Natural killer cell treated with Interleukin-12 subunit alpha and Interleukin-12 subunit beta and Interleukin-15 and Interleukin-18, amount 100 ng/mL, for 72 hours (primary cell): ENCODE measurements around the gene RAB10. TPM values are rescaled to one million over a fixed set of nuclear protein-coding genes. Genes with fewer than 3 reads are reported as not detected.
"Not testable (repeated sequence)": the region's sequence is repeated elsewhere in the genome, so short reads cannot be mapped to it uniquely, and the experiment has no call there.

Experiments used
- ATAC-seq, 2 donors: fragments of 150-1000 bp; cut with Tn5 transposase in 1 of 2; sonication (Bioruptor Pico), chemical (Tn5 transposase) in 1 of 2; 2 replicates each; pipeline ENCODE4 v1.10.0; 2021
- DNase-seq: peaks from one replicate; pipeline ENCODE4 v3.0.0; 2022; ENCODE audit warnings: low spot score
- H3K27ac Mint-ChIP-seq, 2 donors: 1 replicate in 1 of 2; 2 replicates in 1 of 2; pipeline ENCODE4 v1.8.0; 2022; ENCODE audit warnings: mixed read lengths in 2 of 2, mild to moderate bottlenecking in 1 of 2, moderate library complexity in 1 of 2
- H3K27me3 Mint-ChIP-seq, 2 donors: 1 replicate in 1 of 2; 2 replicates in 1 of 2; pipeline ENCODE4 v1.8.0; 2022; ENCODE audit warnings: mixed read lengths in 2 of 2
- H3K36me3 Mint-ChIP-seq: one replicate; pipeline ENCODE4 v1.8.0; 2022; ENCODE audit warnings: mixed read lengths
- H3K4me1 Mint-ChIP-seq, 2 donors: 1 replicate in 1 of 2; 2 replicates in 1 of 2; pipeline ENCODE4 v1.8.0; 2022; ENCODE audit warnings: low read depth in 2 of 2, mixed read lengths in 2 of 2, mild to moderate bottlenecking in 1 of 2
- H3K4me3 Mint-ChIP-seq: one replicate; pipeline ENCODE4 v1.8.0; 2022; ENCODE audit warnings: mixed read lengths
- H3K9me3 Mint-ChIP-seq: 2 replicates; pipeline ENCODE4 v1.8.0; 2022; ENCODE audit warnings: mixed read lengths
- total RNA-seq, 2 donors: library from RNA; stranded (reverse); gene quantifications; one replicate each; pipeline ENCODE4 v1.2.3, GENCODE V29; 2022

RAB10 gene
- total RNA-seq, 2 donors from 2014 or later = 92.2 to 126 TPM

DNA sequence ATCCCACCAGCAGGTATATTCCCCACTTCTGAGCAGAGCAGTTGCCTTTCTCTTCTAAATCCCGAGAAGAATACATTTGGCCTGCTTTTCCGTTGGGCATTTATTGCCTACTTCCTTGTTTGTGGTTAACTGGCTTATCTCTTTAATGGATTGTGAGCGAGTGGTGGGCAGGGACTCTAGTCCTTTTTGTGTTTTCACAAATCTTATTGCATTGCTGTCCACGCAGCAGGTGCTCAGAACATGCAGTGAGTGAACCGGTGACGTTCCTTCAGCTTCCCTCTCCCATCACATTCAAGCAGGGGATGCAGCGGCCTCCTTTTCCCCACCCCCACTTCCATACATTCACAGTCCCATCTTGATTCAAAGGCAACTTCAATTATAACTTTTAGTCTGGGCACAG is 110.1 kb downstream of the RAB10 start:
- DNase-seq (no peak), ATAC-seq (no peak)
- H3K4me1 Mint-ChIP-seq = peaks cover 3 to 10% of the 10 kb centered on the region in 2 donors
- H3K36me3 Mint-ChIP-seq = no peaks in the 10 kb centered on the region
- H3K27me3 Mint-ChIP-seq = peaks cover 2 to 8% of the 10 kb centered on the region in 2 donors
- H3K27ac Mint-ChIP-seq = no peak overlapping the region
- no peak overlapping the region for H3K4me3 Mint-ChIP-seq
- H3K9me3 Mint-ChIP-seq = no peaks in the 10 kb centered on the region

DNA sequence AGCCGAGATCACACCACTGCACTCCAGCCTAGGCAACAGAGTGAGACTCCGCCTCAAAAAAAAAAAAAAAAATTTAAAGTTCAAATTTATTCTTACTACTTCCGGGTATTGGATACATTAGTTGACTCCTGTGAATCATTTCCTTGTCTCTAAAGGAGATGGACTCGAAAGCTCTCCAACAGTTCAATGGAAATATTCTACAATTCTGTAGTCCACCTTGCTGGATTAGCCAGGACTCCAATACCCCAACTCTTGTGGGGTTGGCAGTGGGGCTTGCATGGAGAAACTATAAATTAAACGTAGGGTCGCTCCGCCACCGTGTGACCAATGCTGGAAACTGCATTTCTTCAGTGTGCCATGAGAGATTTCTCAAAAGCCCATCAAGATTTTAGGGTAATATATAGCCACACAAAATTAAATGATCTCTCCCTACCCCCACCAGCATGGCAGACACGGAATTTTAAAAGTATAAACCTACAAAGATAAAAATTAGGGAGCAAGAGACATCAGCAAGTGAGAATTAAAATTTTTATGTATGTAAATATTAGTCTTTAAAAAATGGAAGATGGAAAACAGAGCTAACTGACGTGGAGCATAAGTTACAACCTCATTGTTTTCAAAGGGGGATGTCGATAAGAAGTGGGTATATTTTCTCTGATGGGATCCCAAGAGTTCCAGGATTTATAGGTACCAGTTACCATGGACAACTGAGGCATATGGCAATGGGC is 111.2 kb downstream of the RAB10 start:
- ATAC-seq (peak; percentile 59 to 73), DNase-seq (no peak)
- H3K9me3 Mint-ChIP-seq = no peaks in the 10 kb centered on the region
- peaks cover 3 to 5% of the 10 kb centered on the region in 2 donors for H3K4me1 Mint-ChIP-seq
- no peaks in the 10 kb centered on the region for H3K36me3 Mint-ChIP-seq
- H3K4me3 Mint-ChIP-seq = no peak overlapping the region
- H3K27me3 Mint-ChIP-seq = peaks cover 6 to 11% of the 10 kb centered on the region in 2 donors
- H3K27ac Mint-ChIP-seq = no peak overlapping the region

DNA sequence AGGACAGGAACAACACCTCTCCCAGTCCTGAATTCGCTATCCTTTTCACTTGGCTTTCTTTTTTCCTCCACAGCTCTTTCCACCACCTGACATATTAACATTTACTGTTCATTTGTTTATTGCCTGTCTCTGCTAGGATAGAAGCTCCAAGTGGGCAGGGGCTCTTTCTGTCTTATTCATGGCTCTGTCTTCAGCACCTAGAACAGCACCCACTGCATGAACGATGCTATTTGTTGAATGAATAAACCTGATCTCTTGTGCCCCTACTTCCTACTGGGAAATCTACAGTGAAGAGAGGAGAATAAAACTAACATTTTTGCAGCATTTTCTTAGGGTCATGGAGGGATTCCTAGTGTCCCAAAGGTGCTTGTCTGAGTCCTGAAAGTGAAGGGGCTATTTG is 114.6 kb downstream of the RAB10 start:
- ATAC-seq (no peak), DNase-seq (no peak)
- Mint-ChIP-seq H3K27ac (no peak overlapping the region), H3K9me3 (no peaks in the 10 kb centered on the region), H3K4me1 (peaks cover 3 to 5% of the 10 kb centered on the region in 2 donors), H3K36me3 (no peaks in the 10 kb centered on the region), H3K27me3 (peaks cover 14 to 16% of the 10 kb centered on the region in 2 donors), H3K4me3 (no peak overlapping the region)

DNA sequence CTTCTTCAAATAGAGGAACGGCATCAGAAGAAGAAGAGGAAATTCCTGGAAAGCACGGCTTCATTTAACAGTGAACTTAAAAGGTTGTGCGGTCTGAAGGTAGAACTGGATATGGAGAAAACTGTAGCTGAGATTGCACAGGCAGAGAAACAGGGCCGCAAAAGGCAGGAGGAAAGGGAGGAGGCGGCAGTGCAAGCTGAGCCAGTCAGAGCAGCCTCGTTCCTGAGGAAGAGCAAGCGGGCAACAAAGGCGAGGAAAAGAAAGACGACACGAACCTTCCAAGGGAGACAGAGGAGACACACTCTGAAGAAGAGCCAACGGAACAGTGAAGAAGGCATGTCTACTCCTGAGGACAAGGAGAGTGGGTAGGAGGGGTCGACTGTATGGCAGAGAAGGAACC is 116.4 kb downstream of the RAB10 start:
- no peak for ATAC-seq
- Mint-ChIP-seq H3K27ac (no peak overlapping the region), H3K4me3 (no peak overlapping the region), H3K4me1 (peaks cover under 1 to 2% of the 10 kb centered on the region in 2 donors), H3K9me3 (no peaks in the 10 kb centered on the region), H3K27me3 (peaks cover 15 to 16% of the 10 kb centered on the region in 2 donors), H3K36me3 (no peaks in the 10 kb centered on the region)
- DNase-seq = no peak

DNA sequence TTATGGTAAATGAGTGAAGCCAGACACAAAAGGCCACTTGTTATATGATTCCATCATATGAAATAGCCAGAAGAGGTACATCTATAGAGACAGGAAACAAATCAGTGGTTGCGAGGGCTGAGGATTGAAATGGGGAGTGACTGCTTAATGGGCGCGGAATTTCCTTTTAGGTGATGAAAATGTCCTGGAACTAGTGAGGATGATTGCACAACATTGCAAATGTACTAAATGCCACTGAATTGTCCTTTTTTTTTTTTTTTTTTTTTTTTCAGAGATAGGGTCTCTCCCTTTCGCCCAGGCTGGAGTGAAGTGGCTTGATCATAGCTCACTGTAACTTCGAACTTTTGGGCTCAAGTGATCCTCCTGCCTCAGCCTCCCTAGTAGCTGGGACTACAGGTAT is 123.7 kb downstream of the RAB10 start:
- Mint-ChIP-seq H3K9me3 (no peaks in the 10 kb centered on the region), H3K4me3 (no peak overlapping the region), H3K36me3 (no peaks in the 10 kb centered on the region), H3K4me1 (no peaks in the 10 kb centered on the region), H3K27me3 (peaks cover 0 to 2% of the 10 kb centered on the region in 2 donors), H3K27ac (no peak overlapping the region)
- ATAC-seq (no peak), DNase-seq (no peak)

DNA sequence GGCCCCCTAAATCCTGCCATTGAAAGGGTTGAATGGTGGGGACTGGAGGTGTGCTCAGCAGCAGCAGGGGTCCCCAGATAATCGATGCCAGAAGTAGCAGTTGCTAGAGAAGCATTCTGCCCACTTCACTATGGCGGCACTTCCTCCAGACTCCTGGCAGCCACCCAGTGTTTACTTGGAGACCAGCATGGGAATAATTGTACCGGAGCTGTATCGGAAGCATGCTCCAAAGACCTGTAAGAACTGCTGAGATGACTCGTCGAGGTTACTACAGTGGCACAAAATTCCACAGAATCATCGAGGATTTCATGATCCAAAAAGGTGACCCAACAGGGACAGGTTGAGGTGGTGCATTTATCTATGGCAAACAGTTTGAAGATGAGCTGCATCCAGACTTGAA is 128.0 kb downstream of the RAB10 start:
- Mint-ChIP-seq H3K27me3 (no peaks in the 10 kb centered on the region), H3K9me3 (no peaks in the 10 kb centered on the region), H3K4me3 (no peak overlapping the region), H3K36me3 (no peaks in the 10 kb centered on the region), H3K4me1 (no peaks in the 10 kb centered on the region), H3K27ac (no peak overlapping the region)
- ATAC-seq (no peak), DNase-seq (no peak)

DNA sequence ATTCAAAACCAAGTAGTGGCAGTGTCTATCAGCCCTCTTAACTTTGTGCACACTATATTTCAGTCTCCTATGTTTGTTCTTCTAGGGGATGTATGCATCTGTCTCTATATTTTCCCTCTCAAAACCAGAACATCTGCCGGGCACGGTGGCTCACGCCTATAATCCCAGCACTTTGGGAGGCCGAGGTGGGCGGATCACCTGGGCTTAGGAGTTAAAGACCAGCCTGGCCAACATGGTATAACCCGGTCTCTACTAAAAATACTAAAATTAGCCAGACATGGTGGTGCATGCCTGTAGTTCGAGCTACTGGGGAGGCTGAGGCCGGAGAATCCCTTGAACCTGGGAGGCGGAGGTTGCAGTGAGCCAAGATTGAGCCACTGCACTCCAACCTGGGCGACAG is 129.1 kb downstream of the RAB10 start:
- Mint-ChIP-seq H3K9me3 (no peaks in the 10 kb centered on the region), H3K36me3 (no peaks in the 10 kb centered on the region), H3K27me3 (no peaks in the 10 kb centered on the region), H3K4me3 (no peak overlapping the region), H3K4me1 (no peaks in the 10 kb centered on the region), H3K27ac (no peak overlapping the region)
- DNase-seq = no peak
- ATAC-seq = no peak

DNA sequence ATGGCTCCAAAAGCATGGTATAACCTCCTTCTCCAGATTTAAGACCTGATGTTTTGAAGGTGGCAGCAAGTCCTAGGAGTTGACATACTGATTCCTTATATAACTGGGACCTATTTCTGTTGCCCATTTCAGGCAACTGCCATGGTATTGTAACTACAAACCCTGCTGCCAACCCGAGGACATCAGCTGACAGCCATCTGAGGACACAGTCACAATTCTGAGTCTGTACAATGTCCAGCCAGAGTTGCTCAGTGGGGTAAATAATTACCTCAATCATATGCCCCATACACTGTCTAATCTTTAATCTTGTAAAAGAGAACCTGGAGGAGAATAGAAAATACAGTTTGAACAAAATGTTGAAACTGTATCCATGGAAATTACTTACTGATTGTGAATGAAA is 130.3 kb downstream of the RAB10 start:
- Mint-ChIP-seq H3K4me1 (no peaks in the 10 kb centered on the region), H3K27me3 (peaks cover 0 to under 1% of the 10 kb centered on the region in 2 donors), H3K4me3 (no peak overlapping the region), H3K36me3 (no peaks in the 10 kb centered on the region), H3K27ac (no peak overlapping the region), H3K9me3 (no peaks in the 10 kb centered on the region)
- DNase-seq (no peak), ATAC-seq (no peak)

DNA sequence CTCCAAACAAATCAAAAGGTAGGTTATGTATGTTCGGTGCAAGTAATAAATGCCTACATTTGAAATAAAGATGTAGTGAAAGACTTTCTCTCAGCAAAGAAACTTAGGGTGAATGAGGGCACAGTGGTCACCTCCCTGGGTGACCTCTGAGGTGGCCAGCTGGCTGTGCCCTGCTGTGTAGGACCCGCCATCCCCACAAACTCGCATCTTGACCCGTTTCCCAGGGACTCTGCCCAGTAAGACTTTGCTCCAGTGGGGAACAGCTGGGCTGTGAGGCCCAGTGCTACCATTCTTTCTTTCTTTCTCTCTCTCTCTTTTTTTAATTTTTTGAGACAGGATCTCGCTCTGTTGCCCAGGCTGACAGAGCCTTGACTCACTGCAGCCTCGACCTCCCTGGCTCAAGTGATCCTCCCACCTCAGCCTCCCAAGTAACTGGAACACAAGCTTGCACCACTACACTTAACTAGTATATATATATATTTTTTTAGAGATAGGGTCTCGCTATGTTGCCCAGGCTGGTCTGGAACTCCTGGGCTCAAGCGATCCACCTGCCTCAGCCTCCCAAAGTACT is 130.8 kb downstream of the RAB10 start:
- Mint-ChIP-seq H3K36me3 (no peaks in the 10 kb centered on the region), H3K27ac (no peak overlapping the region), H3K9me3 (no peaks in the 10 kb centered on the region), H3K4me1 (no peaks in the 10 kb centered on the region), H3K27me3 (peaks cover 4% of the 10 kb centered on the region in 2 donors), H3K4me3 (no peak overlapping the region)
- DNase-seq = peak; percentile 1
- ATAC-seq = no peak

DNA sequence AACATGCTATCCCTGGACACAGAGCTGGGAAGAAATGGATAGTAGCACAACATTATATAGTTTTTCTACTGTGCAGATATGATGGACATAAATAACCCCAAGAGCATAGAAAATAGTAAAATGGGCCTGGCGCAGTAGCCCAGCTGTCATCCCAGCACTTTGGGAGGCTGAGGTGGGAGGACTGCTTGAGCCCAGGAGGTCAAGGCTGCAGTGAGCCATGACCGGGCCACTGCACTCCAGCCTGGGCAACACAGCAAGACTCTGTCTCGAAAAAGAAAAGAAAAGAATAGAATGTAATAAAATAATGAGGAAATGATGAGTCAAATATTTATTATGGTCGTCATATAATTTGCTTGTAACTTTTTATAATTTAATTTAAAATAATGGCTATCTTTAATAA is 131.5 kb downstream of the RAB10 start:
- Mint-ChIP-seq H3K27me3 (peaks cover 6 to 7% of the 10 kb centered on the region in 2 donors), H3K4me1 (no peaks in the 10 kb centered on the region), H3K27ac (no peak overlapping the region), H3K9me3 (no peaks in the 10 kb centered on the region), H3K36me3 (no peaks in the 10 kb centered on the region), H3K4me3 (no peak overlapping the region)
- DNase-seq (peak; percentile 37), ATAC-seq (no peak)

DNA sequence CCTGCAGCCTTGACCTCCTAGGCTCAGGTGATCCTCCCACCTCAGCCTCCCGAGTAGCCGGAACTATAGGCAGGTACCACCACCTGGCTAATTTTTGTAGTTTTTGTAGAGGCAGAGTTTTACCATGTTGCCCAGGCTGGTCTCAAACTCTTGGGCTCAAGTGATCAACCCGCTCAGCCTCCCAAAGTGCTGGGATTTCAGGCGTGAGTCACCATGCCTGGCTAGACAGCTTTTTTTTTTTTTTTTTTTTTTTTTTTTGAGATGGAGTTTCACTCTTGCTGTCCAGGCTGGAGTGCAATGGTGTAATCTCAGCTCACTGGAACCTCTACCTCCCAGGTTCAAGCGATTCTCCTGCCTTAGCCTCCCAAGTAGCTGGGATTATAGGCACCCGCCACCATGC is 132.7 kb downstream of the RAB10 start:
- not testable (repeated sequence) for ATAC-seq, H3K4me3 Mint-ChIP-seq, H3K4me1 Mint-ChIP-seq, H3K9me3 Mint-ChIP-seq, H3K27ac Mint-ChIP-seq, H3K36me3 Mint-ChIP-seq, DNase-seq
- peaks cover 8 to 14% of the 10 kb centered on the region in 2 donors for H3K27me3 Mint-ChIP-seq

DNA sequence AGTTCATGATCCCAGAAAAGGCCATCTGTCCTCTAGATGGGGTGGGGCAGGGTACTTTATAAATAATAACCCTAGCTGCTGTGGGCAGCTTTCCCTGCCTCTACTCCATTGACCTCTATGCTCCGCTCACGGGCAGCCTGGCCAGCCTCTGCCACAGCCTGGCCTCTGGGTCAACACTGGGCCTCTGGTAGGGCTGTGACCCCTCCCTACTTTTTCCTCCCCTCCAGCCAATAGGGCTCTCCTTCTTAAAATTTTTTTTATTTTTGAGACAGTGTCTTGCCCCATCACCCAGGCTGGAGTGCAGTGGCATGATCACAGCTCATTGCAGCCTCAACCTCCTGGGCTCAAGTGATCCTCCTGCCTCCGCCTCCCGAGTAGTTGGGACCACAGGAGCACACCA is 134.9 kb downstream of the RAB10 start:
- DNase-seq = peak; percentile 35
- H3K27me3 Mint-ChIP-seq = peaks cover 16 to 22% of the 10 kb centered on the region in 2 donors
- peaks cover 10 to 11% of the 10 kb centered on the region in 2 donors for H3K4me1 Mint-ChIP-seq
- no peaks in the 10 kb centered on the region for H3K9me3 Mint-ChIP-seq
- H3K4me3 Mint-ChIP-seq = no peak overlapping the region
- H3K36me3 Mint-ChIP-seq = peaks cover 6% of the 10 kb centered on the region
- no peak overlapping the region for H3K27ac Mint-ChIP-seq
- ATAC-seq = no peak

DNA sequence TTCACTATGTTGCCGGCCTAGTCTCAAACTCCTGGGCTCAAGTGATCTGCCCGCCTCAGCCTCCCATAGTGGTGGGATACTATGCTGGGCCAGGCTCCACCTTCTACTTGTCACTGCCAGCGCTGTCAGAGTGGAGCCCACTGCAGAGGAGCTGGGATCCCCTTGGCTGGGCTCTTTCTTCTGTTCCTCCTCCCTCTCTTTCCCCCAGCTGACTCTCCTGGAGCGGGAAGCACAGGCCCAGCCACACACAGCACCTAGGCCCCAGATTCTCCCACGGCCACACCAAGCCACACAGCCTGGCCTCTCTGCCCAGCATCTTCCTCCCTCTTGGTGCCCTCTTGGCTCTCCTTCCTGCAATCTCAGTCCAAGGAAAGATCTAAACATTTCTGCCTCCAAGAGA is 135.3 kb downstream of the RAB10 start:
- Mint-ChIP-seq H3K27me3 (peaks cover 17 to 24% of the 10 kb centered on the region in 2 donors), H3K36me3 (peaks cover 6% of the 10 kb centered on the region), H3K4me1 (peaks cover 11 to 13% of the 10 kb centered on the region in 2 donors), H3K27ac (no peak overlapping the region), H3K9me3 (no peaks in the 10 kb centered on the region), H3K4me3 (no peak overlapping the region)
- no peak for DNase-seq
- no peak for ATAC-seq

DNA sequence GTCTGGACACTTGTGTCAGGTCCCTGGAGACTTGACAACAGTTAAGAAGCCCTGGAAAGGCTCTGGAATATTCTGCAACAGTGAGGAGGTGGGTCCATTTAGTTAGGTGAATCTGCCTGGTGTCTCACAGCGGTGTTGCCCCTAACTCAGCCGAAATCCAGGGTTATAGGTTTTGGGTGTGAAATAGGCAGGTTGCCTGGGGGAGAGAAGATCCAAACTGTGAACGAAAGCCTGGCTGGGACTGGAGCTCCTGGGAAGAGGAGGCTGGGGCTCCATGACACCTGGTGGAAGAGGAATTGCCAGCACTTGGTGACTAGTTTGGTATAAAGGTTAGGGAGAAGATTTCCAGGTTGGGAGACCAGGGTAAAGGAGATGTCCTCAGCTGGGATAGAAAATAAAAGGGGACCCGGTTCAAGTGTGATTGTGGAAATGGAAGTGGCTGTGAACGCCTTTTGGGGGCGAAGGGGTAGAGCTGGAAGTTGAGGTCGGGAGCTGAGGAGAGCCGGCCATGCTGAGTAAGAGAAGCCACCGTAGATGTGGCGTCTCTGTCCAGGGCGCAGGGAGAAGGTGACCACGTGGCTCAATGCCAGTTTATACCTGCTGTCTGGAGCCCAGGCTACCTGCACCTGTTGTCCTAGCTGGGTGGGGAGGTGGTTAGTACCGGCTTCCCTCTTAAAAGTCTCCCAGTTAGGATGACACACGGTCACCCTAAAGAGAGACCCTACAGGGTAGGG is 136.0 kb downstream of the RAB10 start:
- peaks cover 23 to 31% of the 10 kb centered on the region in 2 donors for H3K27me3 Mint-ChIP-seq
- no peak overlapping the region for H3K27ac Mint-ChIP-seq
- H3K4me1 Mint-ChIP-seq = peaks cover 17 to 19% of the 10 kb centered on the region in 2 donors
- DNase-seq (peak; percentile 40), ATAC-seq (no peak)
- no peak overlapping the region for H3K4me3 Mint-ChIP-seq
- H3K9me3 Mint-ChIP-seq = no peaks in the 10 kb centered on the region
- H3K36me3 Mint-ChIP-seq = peaks cover 6% of the 10 kb centered on the region
